Spleen (tissue), 11 donors: ENCODE data around the gene INO80. TPM values are rescaled to one million over a fixed set of nuclear protein-coding genes. Genes with fewer than 3 reads are reported as not detected.
"Not testable (repeated sequence)": the region's sequence is repeated elsewhere in the genome, so short reads cannot be mapped to it uniquely, and the experiment has no call there.

Experiments
- DNase-seq: peaks from one replicate; pipeline ENCODE4 v3.0.0-alpha.2; 2020
- H3K27ac ChIP-seq, 8 donors: fragments of 200-600 bp; sonication (generic) in 7 of 8; 1 replicate in 4 of 8; 2 replicates in 4 of 8; pipeline versions ENCODE4 v1.5.0 to v1.8.0; 2016 to 2021; ENCODE audit warnings: inconsistent platforms in 4 of 8, mild to moderate bottlenecking in 4 of 8, moderate library complexity in 1 of 8
- H3K27me3 ChIP-seq, 7 donors: fragments of 200-600 bp; sonication (generic) in 6 of 7; replicated peaks in 1 of 7; 1 replicate in 4 of 7; 2 replicates in 3 of 7; pipeline versions ENCODE4 v1.5.0 to v1.8.0; 2016 to 2021; ENCODE audit warnings: inconsistent platforms in 3 of 7, mild to moderate bottlenecking in 1 of 7
- H3K36me3 ChIP-seq, 6 donors: fragments of 200-600 bp; sonication (generic) in 5 of 6; 1 replicate in 4 of 6; 2 replicates in 2 of 6; pipeline versions ENCODE4 v1.5.0 to v1.8.0; 2016 to 2021; ENCODE audit warnings: inconsistent platforms in 2 of 6
- H3K4me1 ChIP-seq, 6 donors: fragments of 200-600 bp; sonication (generic) in 5 of 6; 1 replicate in 3 of 6; 2 replicates in 3 of 6; pipeline versions ENCODE4 v1.5.0 to v1.8.0; 2016 to 2021; ENCODE audit warnings: inconsistent platforms in 3 of 6
- H3K4me3 ChIP-seq, 8 donors: fragments of 200-600 bp; sonication (generic) in 7 of 8; 1 replicate in 4 of 8; 2 replicates in 4 of 8; pipeline versions ENCODE4 v1.5.0 to v1.8.0; 2016 to 2021; ENCODE audit warnings: inconsistent platforms in 4 of 8, mild to moderate bottlenecking in 4 of 8, moderate library complexity in 2 of 8
- H3K9me3 ChIP-seq, 8 donors: fragments of 200-600 bp; sonication (generic) in 7 of 8; 1 replicate in 4 of 8; 2 replicates in 4 of 8; pipeline versions ENCODE4 v1.5.0 to v1.8.0; 2016 to 2021; ENCODE audit warnings: inconsistent platforms in 4 of 8
- POLR2A ChIP-seq, 3 donors: fragments of 450-650 bp; IDR thresholded peaks; one replicate each; pipeline ENCODE4 v1.5.1; 2017; ENCODE audit warnings: antibody characterized with exemption in 3 of 3, mild to moderate bottlenecking in 1 of 3
- POLR2AphosphoS5 ChIP-seq, 3 donors: sonication (generic); formaldehyde crosslinking; IDR thresholded peaks; one replicate each; pipeline ENCODE4 v1.5.1; 2017; ENCODE audit warnings: antibody characterized with exemption in 3 of 3
- WGBS, 5 donors: extraction: QIAGEN DNeasy Blood & Tissue Kit in 3 of 5; methylation state at CpG; one replicate each; pipeline versions ENCODE4 v1.1.5 to v1.1.7; 2013 to 2018; 5-methylcytosine and 5-hydroxymethylcytosine counted together
- intact Hi-C: fragments of 100-400 bp; cut with DNase I; formaldehyde crosslinking; loops from one replicate; pipeline ENCODE4 v1.15.0; 2023; ENCODE audit warnings: low total_unique reads
- polyA plus RNA-seq, 3 donors: library from polyadenylated mRNA; stranded (reverse); fragments of 200-250 nt; gene quantifications; one replicate each; pipeline ENCODE4 v1.2.1, GENCODE V29; 2013
- total RNA-seq, 7 donors: library from RNA; depleted of rRNA in 3 of 7; stranded (reverse); fragments of >200 nt in 3 of 7; fragmentation: NEBNext Ultra II Directional in 4 of 7; extraction: Animal tissue kit (Norgen Biotek cat#: 25700) in 4 of 7; gene quantifications; one replicate each; pipeline versions ENCODE4 v1.1.0 to v1.2.1, GENCODE V29; 2016 to 2021
- TF ChIP-seq, protein P1 (sequence below), 11 experiments: fragments of 200-600 bp in 7 of 11; fragments of 450-650 bp in 4 of 11; sonication (generic) in 4 of 11; IDR thresholded peaks in 8 of 11; conservative IDR thresholded peaks in 3 of 11; 1 replicate in 7 of 11; 2 replicates in 4 of 11; pipeline versions ENCODE4 v1.4.0 to v1.8.0; 2016 to 2021; ENCODE audit warnings: antibody characterized with exemption in 11 of 11, inconsistent platforms in 4 of 11, mild to moderate bottlenecking in 1 of 11
- donor health status: healthy with polysubstance abuse.
- donor health status: DM: no; HTN: no; CAD: no; lungs with moderate emphysema.
- donor health status: DM: no; HTN: no; CAD: no.
- donor health status: Bipolar disorder and iron deficiency.
- donor health status: healthy.
- donor health status: DM: no; HTN: no; CAD: no.
- donor health status: DM: yes; HTN: yes; CAD: no.

The INO80 gene
- total and polyA plus RNA-seq, 10 donors, result 5.2 to 39.4 (median 25.9) TPM

DNA sequence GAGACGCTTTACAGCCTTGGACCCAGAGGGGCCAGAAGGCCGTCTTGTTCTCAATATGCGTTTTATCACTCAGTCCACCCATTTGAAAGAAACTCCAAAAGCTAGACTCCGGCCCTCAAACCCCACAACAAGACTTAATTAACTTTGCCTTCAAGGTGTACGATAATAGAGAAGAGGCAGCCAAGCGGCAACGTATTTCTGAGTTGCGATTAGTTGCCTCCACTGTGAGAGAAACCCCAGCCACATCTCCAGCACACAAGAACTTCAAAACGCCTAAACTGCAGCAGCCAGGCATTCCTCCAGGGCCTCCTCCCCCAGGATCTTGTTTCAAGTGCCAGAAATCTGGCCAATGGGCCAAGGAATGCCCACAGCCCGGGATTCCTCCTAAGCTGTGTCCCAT, 17.4 kb upstream of the INO80 start:
- 81 to 89% (median 85%) methylated on average over 10 of the region's 10 CpGs for WGBS, 5 donors
- Histone ChIP-seq H3K27me3 (no peaks in the 10 kb centered on the region), H3K36me3 (no peaks in the 10 kb centered on the region), H3K9me3 (peaks cover 0 to 15% (median 13%) of the 10 kb centered on the region in 8 donors), H3K4me1 (no peaks in the 10 kb centered on the region), H3K27ac (no peak overlapping the region), H3K4me3 (no peak overlapping the region)
- intact Hi-C loops, result no loop called here
- no peak for TF ChIP-seq POLR2A (IDR thresholded peaks at IDR 0.05)
- TF ChIP-seq, protein P1, sequence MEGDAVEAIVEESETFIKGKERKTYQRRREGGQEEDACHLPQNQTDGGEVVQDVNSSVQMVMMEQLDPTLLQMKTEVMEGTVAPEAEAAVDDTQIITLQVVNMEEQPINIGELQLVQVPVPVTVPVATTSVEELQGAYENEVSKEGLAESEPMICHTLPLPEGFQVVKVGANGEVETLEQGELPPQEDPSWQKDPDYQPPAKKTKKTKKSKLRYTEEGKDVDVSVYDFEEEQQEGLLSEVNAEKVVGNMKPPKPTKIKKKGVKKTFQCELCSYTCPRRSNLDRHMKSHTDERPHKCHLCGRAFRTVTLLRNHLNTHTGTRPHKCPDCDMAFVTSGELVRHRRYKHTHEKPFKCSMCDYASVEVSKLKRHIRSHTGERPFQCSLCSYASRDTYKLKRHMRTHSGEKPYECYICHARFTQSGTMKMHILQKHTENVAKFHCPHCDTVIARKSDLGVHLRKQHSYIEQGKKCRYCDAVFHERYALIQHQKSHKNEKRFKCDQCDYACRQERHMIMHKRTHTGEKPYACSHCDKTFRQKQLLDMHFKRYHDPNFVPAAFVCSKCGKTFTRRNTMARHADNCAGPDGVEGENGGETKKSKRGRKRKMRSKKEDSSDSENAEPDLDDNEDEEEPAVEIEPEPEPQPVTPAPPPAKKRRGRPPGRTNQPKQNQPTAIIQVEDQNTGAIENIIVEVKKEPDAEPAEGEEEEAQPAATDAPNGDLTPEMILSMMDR (IDR thresholded peaks at IDR 0.05 in 8 of 11, conservative IDR thresholded peaks at IDR 0.05 in 3 of 11), result no peak
- TF ChIP-seq POLR2AphosphoS5 (IDR thresholded peaks at IDR 0.05), result no peak
- DNase-seq, result no peak

DNA sequence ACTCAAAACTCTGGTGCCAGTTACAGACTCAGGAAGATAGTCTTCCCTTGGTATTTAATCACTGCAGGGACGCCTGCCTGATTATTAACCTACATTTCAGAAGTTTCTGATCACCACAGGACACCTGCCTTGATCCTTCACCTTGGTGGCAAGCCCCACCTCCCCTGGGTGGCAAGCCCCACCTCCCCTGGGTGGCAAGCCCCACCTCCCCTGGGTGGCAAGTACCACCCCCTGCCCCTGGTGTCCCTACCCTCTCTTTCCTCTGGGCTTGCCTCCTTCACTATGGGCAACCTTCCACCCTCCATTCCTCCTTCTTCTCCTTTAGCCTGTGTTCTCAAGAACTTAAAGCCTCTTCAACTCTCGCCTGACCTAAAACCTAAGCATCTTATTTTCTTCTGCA, 16.0 kb upstream of the INO80 start:
- H3K36me3 ChIP-seq, DNase-seq, H3K27ac ChIP-seq, H3K27me3 ChIP-seq, intact Hi-C loops, H3K4me1 ChIP-seq, H3K4me3 ChIP-seq: not testable (repeated sequence)
- WGBS, 5 donors, result 80 to 96% (median 85%) methylated on average over 2 of the region's 2 CpGs
- H3K9me3 ChIP-seq, result peaks cover 0 to 15% (median 13%) of the 10 kb centered on the region in 8 donors

DNA sequence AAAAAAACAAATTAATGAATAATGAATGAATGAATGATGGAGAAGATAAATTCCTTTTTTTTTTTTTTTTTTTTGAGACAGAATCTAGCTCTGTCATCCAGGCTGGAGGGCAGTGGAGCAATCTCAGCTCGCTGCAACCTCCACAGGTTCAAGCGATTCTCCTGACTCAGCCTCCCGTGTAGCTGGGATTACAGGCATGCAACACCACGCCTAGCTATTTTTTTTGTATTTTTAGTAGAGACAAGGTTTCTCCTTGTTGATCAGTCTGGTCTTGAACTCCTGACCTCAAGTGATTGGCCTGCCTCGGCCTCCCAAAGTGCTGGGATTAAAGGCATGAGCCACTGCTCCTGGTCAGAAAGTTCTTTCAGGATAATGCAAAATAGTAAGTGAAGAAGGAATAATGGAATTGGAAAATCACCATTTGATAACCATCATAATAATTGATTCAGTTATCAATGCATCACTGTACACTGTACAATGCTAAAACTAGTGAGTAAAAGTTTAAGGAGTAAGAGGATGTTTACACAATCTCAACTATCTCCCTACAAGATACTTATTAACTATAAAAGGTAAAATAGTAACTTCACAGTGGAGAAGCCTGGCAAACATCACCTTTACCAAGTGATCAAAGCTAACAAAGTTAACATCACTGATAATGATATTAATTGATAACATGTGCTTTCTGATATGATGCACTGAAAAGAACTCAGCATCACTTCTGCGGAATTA, 12.3 kb upstream of the INO80 start:
- DNase-seq, result no peak
- TF ChIP-seq POLR2A (IDR thresholded peaks at IDR 0.05), result no peak
- Histone ChIP-seq H3K9me3 (peaks cover 0 to 15% (median 13%) of the 10 kb centered on the region in 8 donors), H3K4me3 (no peak overlapping the region), H3K27me3 (no peaks in the 10 kb centered on the region), H3K27ac (no peak overlapping the region), H3K36me3 (no peaks in the 10 kb centered on the region), H3K4me1 (no peaks in the 10 kb centered on the region)
- intact Hi-C loops, result loop anchor here (10.0 kb wide), 1 partner anchor 96 kb away; no protein-coding TSS in a partner anchor
- WGBS, 5 donors, result 89 to 93% (median 91%) methylated on average over 6 of the region's 6 CpGs

- Histone ChIP-seq H3K27ac (no peak overlapping the region), H3K36me3 (no peaks in the 10 kb centered on the region), H3K27me3 (peaks cover 0 to 6% (median 0%) of the 10 kb centered on the region in 7 donors), H3K4me1 (no peaks in the 10 kb centered on the region), H3K9me3 (peaks cover 0 to 14% (median 13%) of the 10 kb centered on the region in 8 donors), H3K4me3 (no peak overlapping the region)
- no peak for DNase-seq
- intact Hi-C loops, result loop anchor here (10.0 kb wide), 1 partner anchor 99 kb away; no protein-coding TSS in a partner anchor
- WGBS, 5 donors, result 77 to 87% (median 80%) methylated on average over 4 of the region's 4 CpGs
- TF ChIP-seq POLR2AphosphoS5 (IDR thresholded peaks at IDR 0.05) (no peak), POLR2A (IDR thresholded peaks at IDR 0.05) (no peak)
- TF ChIP-seq, protein P1 (IDR thresholded peaks at IDR 0.05 in 8 of 11, conservative IDR thresholded peaks at IDR 0.05 in 3 of 11), result no peak
Observed at GRCh38 chr15:41125931-41126642, 10.0 kb upstream of the INO80 start.
